H1 (cell line): ENCODE results near the gene POLA1. TPM values are rescaled to one million over a fixed set of nuclear protein-coding genes. Genes with fewer than 3 reads are reported as not detected.

Source experiments
- CTCF ChIA-PET: fragments of 300-600 bp; sonication (Branson Sonifier 250); formaldehyde crosslinking; loops from one replicate; lab custom pipeline; 2021; ENCODE audit not compliant: partially characterized antibody; lab: Charles Lee
- POLR2A ChIA-PET: fragments of 300-600 bp; sonication (Branson Sonifier 250); formaldehyde crosslinking; loops from one replicate; lab custom pipeline; 2021; ENCODE audit warnings: inconsistent platforms; ENCODE audit not compliant: partially characterized antibody; lab: Charles Lee
- DNase-seq, 2 experiments: peaks; one replicate each; pipeline versions ENCODE4 v3.0.0 to v3.0.0-alpha.2; 2010 to 2022; ENCODE audit warnings: low spot score in 2 of 2, low read depth in 1 of 2, mixed read lengths in 1 of 2
- FAIRE-seq: peaks from 2 replicates; lab custom pipeline; 2011; peaks lifted over from hg19 to GRCh38; lab: Jason Lieb, UNC
- H2AFZ ChIP-seq: 2 replicates; pipeline ENCODE4 v1.8.1; 2012; ENCODE audit warnings: low read length, inconsistent platforms
- H2AK5ac ChIP-seq: 2 replicates; pipeline ENCODE4 v1.6.1; 2013; ENCODE audit warnings: low read depth, low read length
- H2BK120ac ChIP-seq: replicated peaks from 2 replicates; pipeline ENCODE3; 2013; ENCODE audit warnings: low read depth, low read length, inconsistent platforms
- H2BK12ac ChIP-seq: 2 replicates; pipeline ENCODE4 v1.6.1; 2013; ENCODE audit warnings: low read depth, low read length
- H2BK15ac ChIP-seq: 2 replicates; pipeline ENCODE4 v1.6.1; 2013; ENCODE audit warnings: low read length
- H2BK20ac ChIP-seq: 2 replicates; pipeline ENCODE4 v1.6.1; 2013; ENCODE audit warnings: low read length
- H2BK5ac ChIP-seq: 2 replicates; pipeline ENCODE4 v1.6.1; 2013; ENCODE audit warnings: low read depth, low read length
- H3K14ac ChIP-seq: 2 replicates; pipeline ENCODE4 v1.6.1; 2013; ENCODE audit warnings: inconsistent platforms; ENCODE audit not compliant: insufficient read length
- H3K18ac ChIP-seq: 2 replicates; pipeline ENCODE4 v1.6.1; 2013; ENCODE audit warnings: low read length; ENCODE audit errors: extremely low read depth
- H3K23ac ChIP-seq: 2 replicates; pipeline ENCODE4 v1.6.1; 2013; ENCODE audit warnings: inconsistent platforms; ENCODE audit not compliant: insufficient read length
- H3K23me2 ChIP-seq: 2 replicates; pipeline ENCODE4 v1.6.1; 2013; ENCODE audit warnings: low read depth, low read length
- H3K27ac ChIP-seq: 2 replicates; pipeline ENCODE4 v1.6.1; 2011; ENCODE audit warnings: low read depth, low read length, inconsistent platforms
- H3K27me3 ChIP-seq, 4 experiments: replicated peaks in 1 of 4; 1 replicate in 1 of 4; 2 replicates in 3 of 4; pipeline versions ENCODE4 v1.6.1 to v1.8.1; 2011 to 2013; ENCODE audit warnings: low read length in 3 of 4, mild to moderate bottlenecking in 3 of 4, inconsistent platforms in 2 of 4, mixed read lengths in 2 of 4, moderate library complexity in 1 of 4; ENCODE audit not compliant: control insufficient read depth in 3 of 4, insufficient read depth in 3 of 4; ENCODE audit errors: extremely low read depth in 1 of 4
- H3K36me3 ChIP-seq, 4 experiments: 2 replicates each; pipeline versions ENCODE4 v1.6.1 to v1.8.1; 2011 to 2013; ENCODE audit warnings: mild to moderate bottlenecking in 4 of 4, low read length in 3 of 4, moderate library complexity in 2 of 4, control low read depth in 1 of 4, inconsistent platforms in 1 of 4; ENCODE audit not compliant: insufficient read depth in 4 of 4, control insufficient read depth in 2 of 4
- H3K4ac ChIP-seq: replicated peaks from 2 replicates; pipeline ENCODE3; 2013; ENCODE audit warnings: low read length, low read depth, mixed read lengths, inconsistent platforms; ENCODE audit not compliant: insufficient read length
- H3K4me1 ChIP-seq, 4 experiments: replicated peaks in 1 of 4; 1 replicate in 1 of 4; 2 replicates in 3 of 4; pipeline versions ENCODE4 v1.6.1 to v1.8.1; 2011 to 2013; ENCODE audit warnings: low read length in 3 of 4, inconsistent platforms in 2 of 4, mixed read lengths in 1 of 4; ENCODE audit not compliant: insufficient read depth in 4 of 4, control insufficient read depth in 3 of 4
- H3K4me2 ChIP-seq, 2 experiments: 2 replicates each; pipeline versions ENCODE4 v1.6.1 to v1.8.1; 2011 to 2013; ENCODE audit warnings: low read depth in 2 of 2, low read length in 2 of 2, control low read depth in 1 of 2, inconsistent platforms in 1 of 2, mild to moderate bottlenecking in 1 of 2; ENCODE audit not compliant: insufficient read depth in 1 of 2
- H3K4me3 ChIP-seq, 4 experiments: fragments of 200-600, 300-600 bp in 1 of 4; sonication (generic), shearing (Covaris generic), sonication (Bioruptor Twin) in 1 of 4; 2 replicates each; pipeline versions ENCODE4 v1.5.1 to v1.8.1; 2011 to 2016; ENCODE audit warnings: low read length in 4 of 4, low read depth in 3 of 4, control low read depth in 2 of 4, inconsistent platforms in 2 of 4, mild to moderate bottlenecking in 2 of 4, mixed read lengths in 1 of 4, moderate library complexity in 1 of 4; ENCODE audit not compliant: insufficient read depth in 2 of 4; ENCODE audit errors: extremely low read depth in 1 of 4
- H3K56ac ChIP-seq: replicated peaks from 2 replicates; pipeline ENCODE3; 2013; ENCODE audit warnings: low read depth, mild to moderate bottlenecking, mixed read lengths, low read length, inconsistent platforms; ENCODE audit not compliant: insufficient read length
- H3K79me1 ChIP-seq: 2 replicates; pipeline ENCODE4 v1.6.1; 2013; ENCODE audit warnings: low read depth, low read length, control low read depth
- H3K79me2 ChIP-seq, 2 experiments: 2 replicates each; pipeline versions ENCODE4 v1.6.1 to v1.8.1; 2012 to 2013; ENCODE audit warnings: low read length in 2 of 2, mild to moderate bottlenecking in 2 of 2, inconsistent platforms in 1 of 2; ENCODE audit not compliant: insufficient read depth in 2 of 2, control insufficient read depth in 1 of 2
- H3K9ac ChIP-seq, 4 experiments: replicated peaks in 1 of 4; 1 replicate in 1 of 4; 2 replicates in 3 of 4; pipeline versions ENCODE4 v1.6.1 to v1.8.1; 2011 to 2013; ENCODE audit warnings: low read depth in 3 of 4, low read length in 3 of 4, control low read depth in 2 of 4, mild to moderate bottlenecking in 2 of 4, moderate library complexity in 2 of 4, inconsistent platforms in 1 of 4; ENCODE audit errors: extremely low read depth in 1 of 4
- H3K9me3 ChIP-seq, 2 experiments: 2 replicates each; pipeline versions ENCODE4 v1.6.1 to v1.8.1; 2012 to 2013; ENCODE audit warnings: mild to moderate bottlenecking in 2 of 2, moderate library complexity in 2 of 2, control low read depth in 1 of 2, inconsistent platforms in 1 of 2, low read depth in 1 of 2, low read length in 1 of 2, mixed read lengths in 1 of 2; ENCODE audit not compliant: insufficient read depth in 2 of 2
- H4K20me1 ChIP-seq, 2 experiments: replicated peaks in 1 of 2; 2 replicates each; pipeline versions ENCODE3 to v1.8.1; 2011 to 2013; ENCODE audit warnings: inconsistent platforms in 2 of 2, low read length in 2 of 2, mild to moderate bottlenecking in 1 of 2; ENCODE audit not compliant: insufficient read depth in 2 of 2, control insufficient read depth in 1 of 2
- H4K5ac ChIP-seq: 2 replicates; pipeline ENCODE4 v1.6.1; 2013; ENCODE audit warnings: low read length, low read depth, mixed read lengths, inconsistent platforms; ENCODE audit not compliant: insufficient read length
- H4K8ac ChIP-seq: 2 replicates; pipeline ENCODE4 v1.8.0; 2013; ENCODE audit warnings: mild to moderate bottlenecking, moderate library complexity, low read length, inconsistent platforms; ENCODE audit not compliant: insufficient read depth; ENCODE audit errors: extremely low read depth
- H4K91ac ChIP-seq: replicated peaks from 2 replicates; pipeline ENCODE3; 2013; ENCODE audit warnings: low read length, mixed read lengths, inconsistent platforms; ENCODE audit not compliant: insufficient read length
- JUN ChIP-seq: IDR thresholded peaks from 2 replicates; pipeline ENCODE4 v1.6.1; 2011; ENCODE audit warnings: low read depth, mild to moderate bottlenecking, improper control_type of control experiment, low read length
- RBBP5 ChIP-seq: IDR thresholded peaks from 2 replicates; pipeline ENCODE4 v1.7.1; 2012; ENCODE audit warnings: low read depth, mild to moderate bottlenecking, inconsistent platforms, low read length, moderate library complexity, borderline replicate concordance
- RXRA ChIP-seq: IDR thresholded peaks from 2 replicates; pipeline ENCODE4 v1.6.1; 2011; ENCODE audit warnings: low read depth, mild to moderate bottlenecking, low read length, moderate library complexity; ENCODE audit not compliant: insufficient read depth
- WGBS, 2 experiments: shearing (Covaris generic) in 1 of 2; methylation state at CpG; one replicate each; pipeline versions ENCODE4 v1.1.6 to v1.1.7; 2013 to 2015; ENCODE audit warnings: low lambda C conversion rate in 2 of 2, mixed read lengths in 2 of 2, inconsistent platforms in 1 of 2, low coverage in 1 of 2, missing lambda C conversion rate in 1 of 2; ENCODE audit not compliant: insufficient replicate concordance in 2 of 2, insufficient coverage in 1 of 2, insufficient read length in 1 of 2; ENCODE audit errors: extremely low coverage in 1 of 2, missing lambda C conversion rate in 1 of 2; 5-methylcytosine and 5-hydroxymethylcytosine counted together
- polyA plus RNA-seq, 7 experiments: library from polyadenylated mRNA; depleted of rRNA in 3 of 7; stranded (reverse) in 5 of 7; unstranded in 2 of 7; fragments of >200 nt in 5 of 7; fragments of 200-250 nt in 2 of 7; gene quantifications; 1 replicate in 5 of 7; 2 replicates in 1 of 7; 4 replicates in 1 of 7; pipeline versions ENCODE4 v1.2.1 to v1.2.3, GENCODE V29; 2011 to 2013; ENCODE audit warnings: missing spikeins in 2 of 7, mixed read lengths in 2 of 7
- total RNA-seq: library from RNA; stranded (reverse); fragmentation: NEBNext Ultra II Directional; extraction: Animal tissue kit (Norgen Biotek cat#: 25700); gene quantifications from 2 replicates; pipeline ENCODE4 v1.2.1, GENCODE V29; 2021

The POLA1 gene
- total and polyA plus RNA-seq, 2 of the 8 experiments (the other 6 are each of a cell fraction or from before 2014, with no cell fraction given): 5.6 to 34.9 TPM

- POLR2A ChIA-PET: no interaction called here
- CTCF ChIA-PET: interaction anchor here (0.9 to 2.2 kb wide), 3 partner anchors 9 to 104 kb away, joined by 3 to 5 read pairs (median 4); no protein-coding TSS in a partner anchor
- no peak overlapping the region for H3K14ac ChIP-seq
- no peaks in the 10 kb centered on the region for H3K27me3 ChIP-seq
- no peaks in the 10 kb centered on the region for H3K9me3 ChIP-seq
- H3K4ac ChIP-seq: no peak overlapping the region
- DNase-seq (no peak), FAIRE-seq (no peak)
- no peaks in the 10 kb centered on the region for H3K79me2 ChIP-seq
- 0 out of 7 replicates have a peak, but pooled peaks cover 0 to 2% (median 0%) of the 10 kb centered on the region in 4 experiments for H3K4me1 ChIP-seq
- no peak overlapping the region for H3K4me2 ChIP-seq
- H3K9ac ChIP-seq: no peak overlapping the region
- H3K23me2 ChIP-seq: no peaks in the 10 kb centered on the region
- H2BK12ac ChIP-seq: no peak overlapping the region
- H3K4me3 ChIP-seq: no peak overlapping the region
- no peaks in the 10 kb centered on the region for H4K20me1 ChIP-seq
- no peak overlapping the region for H2BK20ac ChIP-seq
- no peak overlapping the region for H2AFZ ChIP-seq
- no peak overlapping the region for H2BK120ac ChIP-seq
- H2BK15ac ChIP-seq: no peak overlapping the region
- no peak overlapping the region for H4K91ac ChIP-seq
- TF ChIP-seq JUN: no peak
- TF ChIP-seq RXRA: no peak
- no peak for TF ChIP-seq RBBP5
- TF ChIP-seq, all 59 proteins: peak for 0
- H3K79me1 ChIP-seq: no peaks in the 10 kb centered on the region
- H4K5ac ChIP-seq: no peak overlapping the region
- no peak overlapping the region for H3K18ac ChIP-seq
- no peak overlapping the region for H3K23ac ChIP-seq
- no peak overlapping the region for H3K27ac ChIP-seq
- H2AK5ac ChIP-seq: no peak overlapping the region
- WGBS, 2 experiments: 94% methylated on average over 4 of the region's 4 CpGs; no CpG with 5 or more reads in 1 of the 2 experiments
- H2BK5ac ChIP-seq: no peak overlapping the region
- H3K36me3 ChIP-seq: peaks cover 0 to 5% (median 0%) of the 10 kb centered on the region in 4 experiments; a peak in 2 of 8 replicates
- no peak overlapping the region for H4K8ac ChIP-seq
- H3K56ac ChIP-seq: no peak overlapping the region
Measured at GRCh38 chrX:24851780-24852179, 158.1 kb downstream of the POLA1 start.
